GM12878 (cell line): Measurements from ENCODE around the gene DEFB126. TPM values are rescaled to one million over a fixed set of nuclear protein-coding genes. Genes with fewer than 3 reads are reported as not detected.

Experiments
- ATAC-seq: fragments of 200-7000 bp; cut with Tn5 transposase; 3 replicates; pipeline ENCODE4 v1.9.1; 2020; ENCODE audit warnings: mild to moderate bottlenecking, moderate library complexity
- BruUV-seq: library from RNA; stranded (reverse); fragments of 400-500 nt; replicated peaks from 2 replicates; lab custom pipeline; 2021; lab: Mats Ljungman, UMichigan
- CTCF ChIA-PET: fragments of 300-600 bp; sonication (Branson Sonifier 250); formaldehyde crosslinking; extraction: SDS; loops from one replicate; lab custom pipeline; 2021; ENCODE audit warnings: inconsistent platforms; lab: Yijun Ruan, JAX
- POLR2A ChIA-PET: fragments of 350-600 bp; formaldehyde crosslinking; extraction: SDS; loops from one replicate; lab custom pipeline; 2021; ENCODE audit warnings: inconsistent platforms; lab: Charles Lee
- RAD21 ChIA-PET: fragments of 300-600 bp; sonication (Branson Sonifier 250); formaldehyde crosslinking; loops from one replicate; lab custom pipeline; 2023; ENCODE audit warnings: antibody characterized with exemption; ENCODE audit not compliant: unreplicated experiment; lab: Charles Lee
- SMC1A ChIA-PET: fragments of 300-600 bp; sonication (Branson Sonifier 250); formaldehyde crosslinking; loops from one replicate; lab custom pipeline; 2023; ENCODE audit not compliant: unreplicated experiment, uncharacterized antibody; lab: Charles Lee
- DNase-seq: peaks from one replicate; pipeline ENCODE4 v3.0.0-alpha.2; 2011; ENCODE audit warnings: low read depth, low spot score
- FAIRE-seq: peaks from 3 replicates; lab custom pipeline; 2011; peaks lifted over from hg19 to GRCh38; lab: Jason Lieb, UNC
- H2AFZ ChIP-seq: 2 replicates; pipeline ENCODE4 v1.6.0; 2011; ENCODE audit warnings: low read depth, low read length, control low read depth; ENCODE audit not compliant: control insufficient read depth
- H3K27ac ChIP-seq: 2 replicates; pipeline ENCODE4 v1.5.1; 2011; ENCODE audit warnings: control low read depth; ENCODE audit not compliant: control insufficient read depth, insufficient read depth
- H3K27me3 ChIP-seq, 2 experiments: replicated peaks in 1 of 2; 2 replicates each; pipeline versions ENCODE4 v1.6.0 to v1.6.1; 2011; ENCODE audit warnings: low read length in 1 of 2; ENCODE audit not compliant: control insufficient read depth in 2 of 2, insufficient read depth in 2 of 2
- H3K36me3 ChIP-seq, 2 experiments: 2 replicates each; pipeline ENCODE4 v1.5.1; 2011; ENCODE audit warnings: low read length in 1 of 2; ENCODE audit not compliant: control insufficient read depth in 2 of 2, insufficient read depth in 2 of 2
- H3K4me1 ChIP-seq: 2 replicates; pipeline ENCODE4 v1.6.1; 2011; ENCODE audit warnings: mild to moderate bottlenecking, low read length, moderate library complexity, mixed read lengths; ENCODE audit not compliant: control insufficient read depth, insufficient read depth
- H3K4me2 ChIP-seq: 2 replicates; pipeline ENCODE4 v1.6.0; 2011; ENCODE audit warnings: control low read depth; ENCODE audit not compliant: control insufficient read depth, insufficient read depth
- H3K4me3 ChIP-seq: fragments of 200-600 bp; sonication (generic); 2 replicates; pipeline ENCODE4 v1.5.1; 2016
- H3K79me2 ChIP-seq: 2 replicates; pipeline ENCODE4 v1.6.0; 2011; ENCODE audit warnings: low read length; ENCODE audit not compliant: control insufficient read depth, insufficient read depth
- H3K9ac ChIP-seq: 2 replicates; pipeline ENCODE4 v1.8.0; 2011; ENCODE audit warnings: low read length, control low read depth, mixed read lengths; ENCODE audit not compliant: control insufficient read depth, insufficient read depth
- H3K9me3 ChIP-seq: replicated peaks from 3 replicates; pipeline ENCODE4 v1.5.1; 2011; ENCODE audit warnings: mild to moderate bottlenecking, low read length; ENCODE audit not compliant: control insufficient read depth, insufficient read depth
- H4K20me1 ChIP-seq: 2 replicates; pipeline ENCODE4 v1.6.0; 2011; ENCODE audit not compliant: control insufficient read depth, insufficient read depth
- BCLAF1 ChIP-seq: fragments of 450-650 bp; IDR thresholded peaks from 2 replicates; pipeline ENCODE4 v1.6.1; 2017; ENCODE audit warnings: antibody characterized with exemption, mild to moderate bottlenecking, moderate library complexity
- CTCF ChIP-seq, 3 experiments: IDR thresholded peaks in 2 of 3; conservative IDR thresholded peaks in 1 of 3; 2 replicates each; pipeline ENCODE4 v1.5.1; 2011; ENCODE audit warnings: low read depth in 3 of 3, low read length in 3 of 3, mild to moderate bottlenecking in 3 of 3, control low read depth in 2 of 3, moderate library complexity in 2 of 3, inconsistent platforms in 1 of 3, mixed read lengths in 1 of 3; ENCODE audit not compliant: control insufficient read depth in 2 of 3, insufficient read depth in 1 of 3; ENCODE audit errors: extremely low read depth in 1 of 3
- LARP7 ChIP-seq: fragments of 450-650 bp; IDR thresholded peaks from 2 replicates; pipeline ENCODE4 v1.6.1; 2017; ENCODE audit warnings: mild to moderate bottlenecking
- MLLT1 ChIP-seq: fragments of 450-650 bp; IDR thresholded peaks from 2 replicates; pipeline ENCODE4 v1.6.1; 2016; ENCODE audit warnings: mild to moderate bottlenecking
- MTA2 ChIP-seq: fragments of 450-650 bp; IDR thresholded peaks from 2 replicates; pipeline ENCODE4 v1.6.1; 2016; ENCODE audit warnings: low read depth, mild to moderate bottlenecking, moderate library complexity
- NFYA ChIP-seq: IDR thresholded peaks from 2 replicates; pipeline ENCODE4 v1.6.1; 2011; ENCODE audit warnings: low read depth, mild to moderate bottlenecking, low read length, improper control_type of control experiment, borderline replicate concordance
- SMAD5 ChIP-seq: IDR thresholded peaks from 2 replicates; pipeline ENCODE4 v1.6.1; 2016; ENCODE audit warnings: antibody characterized with exemption, low read depth
- SMARCA5 ChIP-seq: fragments of 450-650 bp; IDR thresholded peaks from 2 replicates; pipeline ENCODE4 v1.6.1; 2017; ENCODE audit warnings: mild to moderate bottlenecking
- SRF ChIP-seq, 2 experiments: IDR thresholded peaks; 2 replicates each; pipeline ENCODE4 v1.6.1; 2011; ENCODE audit warnings: low read depth in 2 of 2, low read length in 2 of 2, mild to moderate bottlenecking in 1 of 2, moderate library complexity in 1 of 2
- STAT1 ChIP-seq: fragments of 450-650 bp; conservative IDR thresholded peaks from 2 replicates; pipeline ENCODE4 v1.6.1; 2014; ENCODE audit warnings: antibody characterized with exemption, mild to moderate bottlenecking
- TARDBP ChIP-seq: IDR thresholded peaks from 2 replicates; pipeline ENCODE4 v1.6.1; 2016; ENCODE audit warnings: borderline replicate concordance
- TCF12 ChIP-seq: IDR thresholded peaks from 2 replicates; pipeline ENCODE4 v1.6.1; 2011; ENCODE audit warnings: low read depth, mild to moderate bottlenecking, low read length
- WRNIP1 ChIP-seq: IDR thresholded peaks from 2 replicates; pipeline ENCODE4 v1.6.1; 2011; ENCODE audit warnings: low read depth, low read length, improper control_type of control experiment, borderline replicate concordance
- WGBS: methylation state at CpG from one replicate; pipeline ENCODE4 v1.1.6; 2016; ENCODE audit warnings: low lambda C conversion rate; ENCODE audit not compliant: insufficient replicate concordance, insufficient coverage; ENCODE audit errors: missing lambda C conversion rate; 5-methylcytosine and 5-hydroxymethylcytosine counted together
- in situ Hi-C: fragments of 300-500 bp; cut with MboI; formaldehyde crosslinking; loops from 9 replicates; pipeline ENCODE4 v1.14.3; 2018; ENCODE audit warnings: mixed read lengths
- intact Hi-C: fragments of 100-400 bp; cut with micrococcal nuclease; formaldehyde crosslinking; loops from one replicate; pipeline ENCODE4 v1.14.2; 2022; ENCODE audit not compliant: unreplicated experiment
- polyA plus RNA-seq, 11 experiments: library from polyadenylated mRNA; depleted of rRNA in 4 of 11; unstranded in 6 of 11; stranded (reverse) in 5 of 11; fragments of >200 nt; fragmentation: Nextera tagmentation in 4 of 11; fragmentation: Illumina TruSeq in 1 of 11; extraction: Ambion mirVana in 4 of 11; extraction: Trizol in 1 of 11; gene quantifications; 1 replicate in 1 of 11; 2 replicates in 10 of 11; pipeline versions ENCODE4 v1.2.1 to v1.2.3, GENCODE V29; 2011 to 2016; ENCODE audit warnings: inconsistent platforms in 2 of 11, missing spikeins in 2 of 11, low read depth in 1 of 11
- total RNA-seq, 4 experiments: library from RNA; depleted of rRNA in 3 of 4; stranded (reverse); fragments of >200 nt in 3 of 4; fragmentation: Illumina TruSeq in 1 of 4; extraction: Trizol in 1 of 4; gene quantifications; 2 replicates each; pipeline versions ENCODE4 v1.2.1 to v1.2.3, GENCODE V29; 2013 to 2021
- TF ChIP-seq, protein P1 (sequence below): IDR thresholded peaks from 2 replicates; pipeline ENCODE4 v1.6.1; 2011; ENCODE audit warnings: mild to moderate bottlenecking, low read depth, low read length, moderate library complexity; ENCODE audit not compliant: insufficient replicate concordance
- TF ChIP-seq, protein P2 (sequence below): IDR thresholded peaks from 2 replicates; pipeline ENCODE4 v1.6.1; 2012; ENCODE audit warnings: low read depth, low read length, improper control_type of control experiment

The DEFB126 gene
- total and polyA plus RNA-seq, 10 of the 15 experiments (the other 5 are each of a cell fraction or from before 2014, with no cell fraction given) = not detected

- Histone ChIP-seq H3K4me1 (no peaks in the 10 kb centered on the region), H3K9ac (no peak within 1 kb of the TSS), H3K4me2 (no peak within 1 kb of the TSS), H3K9me3 (no peaks in the 10 kb centered on the region), H4K20me1 (no peaks in the 10 kb centered on the region), H3K4me3 (no peak within 1 kb of the TSS), H3K27ac (no peak within 1 kb of the TSS), H3K79me2 (no peaks in the 10 kb centered on the region), H2AFZ (no peak within 1 kb of the TSS)
- intact Hi-C loops (no loop called here), in situ Hi-C loops (no loop called here)
- ChIA-PET POLR2A (no interaction called here), CTCF (no interaction called here), SMC1A (no interaction called here), RAD21 (no interaction called here)
- BruUV-seq = no TSS peak
- 5% methylated on average over 7 of the region's 7 CpGs for WGBS
- FAIRE-seq = no peak
- DNase-seq = no peak
- no peak for ATAC-seq
- TF ChIP-seq LARP7 (no peak), SMARCA5 (no peak), TARDBP (no peak), CTCF (IDR thresholded peaks at IDR 0.05 in 2 of 3, conservative IDR thresholded peaks at IDR 0.05 in 1 of 3; ENCODE audit: control insufficient read depth in 2 of 3, extremely low read depth in 1 of 3, insufficient read depth in 1 of 3, low read depth in 3 of 3, low read length in 3 of 3) (no peak), BCLAF1 (no peak), TCF12 (no peak), STAT1 (no peak), MLLT1 (no peak), NFYA (no peak), MTA2 (no peak), WRNIP1 (no peak), SRF (IDR thresholded peaks at IDR 0.05; ENCODE audit: low read depth in 2 of 2, low read length in 2 of 2) (no peak), SMAD5 (no peak)
- TF ChIP-seq, protein P1, sequence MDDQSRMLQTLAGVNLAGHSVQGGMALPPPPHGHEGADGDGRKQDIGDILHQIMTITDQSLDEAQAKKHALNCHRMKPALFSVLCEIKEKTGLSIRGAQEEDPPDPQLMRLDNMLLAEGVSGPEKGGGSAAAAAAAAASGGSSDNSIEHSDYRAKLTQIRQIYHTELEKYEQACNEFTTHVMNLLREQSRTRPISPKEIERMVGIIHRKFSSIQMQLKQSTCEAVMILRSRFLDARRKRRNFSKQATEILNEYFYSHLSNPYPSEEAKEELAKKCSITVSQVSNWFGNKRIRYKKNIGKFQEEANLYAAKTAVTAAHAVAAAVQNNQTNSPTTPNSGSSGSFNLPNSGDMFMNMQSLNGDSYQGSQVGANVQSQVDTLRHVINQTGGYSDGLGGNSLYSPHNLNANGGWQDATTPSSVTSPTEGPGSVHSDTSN = no peak
- TF ChIP-seq, protein P2, sequence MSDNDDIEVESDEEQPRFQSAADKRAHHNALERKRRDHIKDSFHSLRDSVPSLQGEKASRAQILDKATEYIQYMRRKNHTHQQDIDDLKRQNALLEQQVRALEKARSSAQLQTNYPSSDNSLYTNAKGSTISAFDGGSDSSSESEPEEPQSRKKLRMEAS = no peak
- TF ChIP-seq, all 136 proteins: peak for 0
- Histone ChIP-seq H3K36me3 (no peaks in the 10 kb centered on the region), H3K27me3 (no peaks in the 10 kb centered on the region)
Observed at GRCh38 chr20:189611-190010, 47.2 kb downstream of the DEFB126 start, which contains the start of gene DEFB128. Gene DEFB128, minus strand, starts transcription at chr20:189711. Its CDS starts 88 bp downstream, at chr20:189623.
